Measurements from ENCODE around the gene FBXL16.

The FBXL16 gene

DNA sequence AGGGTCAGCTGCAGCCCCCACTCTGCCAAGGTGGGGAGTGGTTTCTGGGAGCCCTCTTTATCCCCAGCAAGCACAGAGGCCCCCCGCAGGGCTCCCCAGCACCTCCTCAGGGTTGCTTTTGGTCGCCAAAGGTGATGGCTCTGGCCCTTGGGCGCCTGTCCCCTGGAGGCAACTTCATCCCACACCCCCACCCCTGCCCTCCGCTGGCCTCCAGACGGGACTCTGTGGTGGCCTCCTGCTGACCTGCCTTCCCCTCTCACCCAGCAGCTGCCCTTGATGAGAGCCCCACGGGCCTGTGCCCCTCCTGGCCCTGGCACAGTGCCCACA, 45.5 kb downstream of the FBXL16 start:
- no peak for DNase-seq

DNA sequence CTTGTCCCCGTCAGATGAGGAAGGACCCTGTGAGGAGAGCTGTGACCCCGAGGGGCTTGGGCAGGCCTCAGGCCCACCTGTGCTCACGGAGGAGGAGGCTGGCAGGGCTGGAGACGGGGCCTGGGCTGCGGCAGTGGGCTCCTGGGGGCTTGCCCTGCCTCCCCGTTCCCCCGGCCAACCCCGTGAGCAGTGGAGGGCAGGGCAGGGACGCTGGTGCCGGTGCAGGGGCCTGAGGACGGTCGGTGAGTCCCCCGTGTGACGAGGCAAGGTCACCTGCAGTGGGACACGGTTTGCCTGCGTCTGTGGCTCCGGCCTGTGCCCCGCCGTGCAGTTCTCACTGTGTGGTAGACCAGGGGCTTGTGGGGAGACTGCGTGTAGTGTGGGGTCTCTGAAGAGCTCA, 46.0 kb downstream of the FBXL16 start:
- no peak for DNase-seq

DNA sequence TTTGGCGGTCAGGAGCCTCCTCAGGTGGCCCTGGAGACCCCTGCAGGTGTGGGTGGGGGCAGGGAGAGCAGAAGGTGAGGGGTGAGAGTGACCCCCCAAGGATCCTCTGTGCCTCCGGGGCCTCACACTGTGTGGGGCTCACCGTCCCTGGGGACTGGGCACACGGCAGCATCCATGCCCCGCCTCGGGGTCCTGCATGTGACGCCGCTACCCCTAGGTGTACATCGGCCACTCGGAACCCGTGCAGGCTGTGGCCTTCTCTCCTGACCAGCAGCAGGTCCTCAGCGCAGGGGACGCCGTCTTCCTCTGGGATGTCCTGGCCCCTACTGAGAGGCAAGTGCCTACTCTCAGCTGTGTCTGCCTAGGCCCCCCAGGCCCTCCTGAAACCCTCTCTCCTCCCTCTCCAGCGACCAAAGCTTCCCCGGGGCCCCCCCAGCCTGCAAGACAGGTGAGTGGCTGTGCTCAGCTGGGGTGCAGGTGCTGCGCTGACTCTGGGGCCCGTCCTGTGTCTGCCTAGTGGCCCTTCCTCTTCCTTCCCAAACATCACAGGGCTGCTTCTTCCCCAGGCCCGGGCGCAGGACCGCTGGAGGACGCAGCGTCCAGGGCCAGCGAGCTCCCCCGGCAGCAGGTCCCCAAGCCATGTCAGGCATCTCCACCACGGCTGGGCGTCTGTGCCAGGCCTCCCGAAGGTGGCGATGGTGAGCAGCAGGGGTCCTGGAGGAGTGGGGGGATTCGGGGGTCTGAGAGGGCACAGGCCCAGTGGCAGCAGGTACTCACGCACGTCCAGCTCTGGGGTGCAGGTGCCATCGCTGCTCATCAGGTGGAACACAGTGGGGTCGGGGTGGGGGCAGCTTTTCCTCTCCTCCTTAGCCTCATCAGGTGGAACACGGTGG, 46.7 kb downstream of the FBXL16 start:
- DNase-seq, result no peak

GRCh38 chr16:657487-657886, 48.1 kb downstream of the FBXL16 start:
- DNase-seq, result no peak

GRCh38 chr16:654034-654433, 51.6 kb downstream of the FBXL16 start:
- DNase-seq, result no peak

- no peak for DNase-seq
These were observed 52.9 kb downstream of the FBXL16 start for GRCh38 chr16:652454-653305.

DNA sequence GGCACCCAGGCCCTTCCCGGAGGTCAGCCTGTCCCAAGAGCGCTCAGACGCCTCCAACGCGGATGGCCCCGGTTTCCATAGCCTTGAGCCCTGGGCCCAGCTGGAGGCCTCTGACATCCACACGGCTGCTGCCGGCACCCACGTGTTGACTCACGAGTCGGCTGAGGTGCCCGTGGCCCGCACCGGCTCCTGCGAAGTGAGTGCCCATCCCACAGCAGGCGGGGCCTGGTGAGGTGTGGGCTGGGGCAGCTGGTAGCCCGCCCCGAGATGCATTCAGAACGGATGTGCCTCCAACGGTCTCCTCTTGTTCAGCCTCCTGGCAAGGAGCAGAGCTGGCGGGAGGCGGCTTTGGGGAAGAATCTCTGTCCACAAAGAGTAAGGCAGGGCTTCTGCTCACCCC, 53.8 kb downstream of the FBXL16 start:
- no peak for DNase-seq

DNA sequence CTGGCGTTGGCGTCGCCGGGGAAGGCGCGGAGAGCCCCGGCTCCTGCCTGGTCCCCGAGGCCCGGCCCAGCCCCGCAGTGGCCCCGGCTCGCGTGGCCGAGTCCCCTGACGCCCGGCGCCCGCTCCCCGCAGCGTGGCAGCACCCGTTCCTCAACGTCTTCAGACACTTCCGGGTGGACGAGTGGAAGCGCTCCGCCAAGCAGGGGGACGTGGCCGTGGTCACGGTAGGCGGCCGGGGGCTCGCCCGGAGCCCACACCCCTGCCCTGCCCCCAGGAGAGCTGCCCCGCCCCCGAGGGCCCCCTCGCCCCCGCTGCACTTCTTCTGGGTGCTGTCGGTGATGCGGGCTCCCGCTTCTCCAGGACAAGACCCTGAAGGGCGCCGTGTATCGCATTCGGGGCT, 56.0 kb downstream of the FBXL16 start:
- DNase-seq, result no peak

- peak; percentile 91 for DNase-seq
These were observed 56.6 kb downstream of the FBXL16 start, which contains the start of gene WDR90 for GRCh38 chr16:648781-649589. WDR90 (plus strand) TSS chr16:649365; CDS start chr16:649417, 52 bp downstream.

DNA sequence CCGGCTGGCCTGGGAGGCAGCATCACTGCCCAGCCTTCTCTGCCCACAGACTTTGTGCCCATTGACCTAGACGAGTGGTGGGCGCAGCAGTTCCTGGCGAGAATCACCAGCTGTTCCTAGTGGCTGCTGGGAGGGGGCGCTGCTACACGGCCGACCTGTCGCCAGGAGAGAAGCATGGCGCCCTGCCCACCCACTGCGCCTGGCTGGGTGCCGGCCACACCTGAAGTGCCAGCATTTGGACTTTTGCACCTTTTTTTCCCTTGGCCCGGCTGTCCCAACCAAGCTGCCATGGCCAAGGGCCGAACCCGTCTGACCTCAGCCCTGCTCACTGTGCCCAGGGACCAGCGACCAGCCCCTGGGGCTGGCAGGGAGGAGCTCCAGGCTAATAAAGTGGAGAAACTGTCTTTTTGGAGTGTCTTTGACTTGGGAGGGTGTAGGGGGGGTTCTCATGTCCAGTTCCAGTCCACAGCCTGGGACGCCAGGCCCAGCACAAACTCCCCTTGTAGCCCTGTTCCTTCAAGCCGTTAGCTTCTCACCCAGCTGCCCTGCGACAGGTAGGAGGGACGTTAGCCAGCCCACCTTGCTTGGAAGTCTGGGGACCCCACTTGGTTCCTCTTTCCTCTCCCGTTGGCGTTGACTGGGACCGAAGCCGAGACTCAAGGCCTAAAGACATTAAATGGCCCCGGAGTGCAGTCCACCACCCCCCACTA, 57.4 kb downstream of the FBXL16 start:
- DNase-seq, result peak; percentile 42

- no peak for DNase-seq
These were observed 58.3 kb downstream of the FBXL16 start for GRCh38 chr16:647173-647902.

- DNase-seq, result no peak
These were observed 58.9 kb downstream of the FBXL16 start for GRCh38 chr16:646679-647172.

GRCh38 chr16:645852-646678, 59.5 kb downstream of the FBXL16 start:
- no peak for DNase-seq

DNA sequence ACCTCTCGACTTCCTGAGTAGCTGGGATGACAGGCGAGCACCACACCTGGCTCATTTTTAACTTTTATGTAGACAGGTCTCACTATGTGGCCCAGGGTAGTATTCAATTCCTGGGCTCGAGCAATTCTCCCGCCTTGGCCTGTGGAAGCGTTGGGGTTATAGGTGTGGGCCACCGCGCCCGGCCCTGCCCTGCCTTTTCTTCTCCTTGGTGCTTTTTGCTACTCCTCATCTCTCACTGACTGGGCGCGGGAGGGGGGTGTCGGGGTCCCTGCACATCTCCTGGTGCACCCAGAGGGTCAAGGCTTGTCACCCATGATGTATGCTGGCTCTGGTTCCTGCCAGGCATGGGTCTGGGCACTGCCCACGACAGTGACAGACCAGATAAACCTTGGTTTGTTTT, 61.0 kb downstream of the FBXL16 start:
- DNase-seq, result no peak

- peak; percentile 32 for DNase-seq
These were observed 62.6 kb downstream of the FBXL16 start for GRCh38 chr16:643050-643368.

Measured in NCI-H2171 treated with DMSO at 0.1 percent for 48 hours (cell line).